Measurements from ENCODE around the gene GLTPD2. TPM values are rescaled to one million over a fixed set of nuclear protein-coding genes. Genes with fewer than 3 reads are reported as not detected.
A peak's percentile ranks its signal among the peaks of the same experiment; 100 is the strongest.

Gene GLTPD2
- total and polyA plus RNA-seq, 4 donors: 0.34 to 0.41 TPM; not detected in 2

GRCh38 chr17:4740584-4740983, 48.2 kb upstream of the GLTPD2 start:
- H3K36me3 ChIP-seq (ENCODE audit: control insufficient read depth in 4 of 4, insufficient read depth in 4 of 4, low read length in 4 of 4): no peaks in the 10 kb centered on the region
- H3K4me3 ChIP-seq: no peak overlapping the region
- TF ChIP-seq, protein P1, sequence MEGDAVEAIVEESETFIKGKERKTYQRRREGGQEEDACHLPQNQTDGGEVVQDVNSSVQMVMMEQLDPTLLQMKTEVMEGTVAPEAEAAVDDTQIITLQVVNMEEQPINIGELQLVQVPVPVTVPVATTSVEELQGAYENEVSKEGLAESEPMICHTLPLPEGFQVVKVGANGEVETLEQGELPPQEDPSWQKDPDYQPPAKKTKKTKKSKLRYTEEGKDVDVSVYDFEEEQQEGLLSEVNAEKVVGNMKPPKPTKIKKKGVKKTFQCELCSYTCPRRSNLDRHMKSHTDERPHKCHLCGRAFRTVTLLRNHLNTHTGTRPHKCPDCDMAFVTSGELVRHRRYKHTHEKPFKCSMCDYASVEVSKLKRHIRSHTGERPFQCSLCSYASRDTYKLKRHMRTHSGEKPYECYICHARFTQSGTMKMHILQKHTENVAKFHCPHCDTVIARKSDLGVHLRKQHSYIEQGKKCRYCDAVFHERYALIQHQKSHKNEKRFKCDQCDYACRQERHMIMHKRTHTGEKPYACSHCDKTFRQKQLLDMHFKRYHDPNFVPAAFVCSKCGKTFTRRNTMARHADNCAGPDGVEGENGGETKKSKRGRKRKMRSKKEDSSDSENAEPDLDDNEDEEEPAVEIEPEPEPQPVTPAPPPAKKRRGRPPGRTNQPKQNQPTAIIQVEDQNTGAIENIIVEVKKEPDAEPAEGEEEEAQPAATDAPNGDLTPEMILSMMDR (IDR thresholded peaks at IDR 0.05; ENCODE audit: control extremely low read depth, extremely low read depth): no peak
- H3K27me3 ChIP-seq (ENCODE audit: control insufficient read depth in 3 of 3, insufficient read depth in 3 of 3, low read length in 2 of 3): peaks cover 0 to 30% (median 17%) of the 10 kb centered on the region in 3 donors
- H3K27ac ChIP-seq (ENCODE audit: low read depth in 1 of 2, low read length in 1 of 2): no peak overlapping the region
- 92 to 97% methylated on average over 8 of the region's 8 CpGs for WGBS, 2 donors
- H3K4me1 ChIP-seq (ENCODE audit: control insufficient read depth in 5 of 5, insufficient read depth in 5 of 5, low read length in 5 of 5): peaks cover 0 to 18% (median 2%) of the 10 kb centered on the region in 5 donors
- ATAC-seq (ENCODE audit: insufficient read depth, low FRiP score): no peak
- no peak for DNase-seq
- no peaks in the 10 kb centered on the region for H3K9me3 ChIP-seq (ENCODE audit: control insufficient read depth in 4 of 4, insufficient read depth in 3 of 4, low read length in 3 of 4)
- H3K9ac ChIP-seq (ENCODE audit: insufficient read depth in 1 of 2, low read length in 2 of 2): no peak overlapping the region

DNA sequence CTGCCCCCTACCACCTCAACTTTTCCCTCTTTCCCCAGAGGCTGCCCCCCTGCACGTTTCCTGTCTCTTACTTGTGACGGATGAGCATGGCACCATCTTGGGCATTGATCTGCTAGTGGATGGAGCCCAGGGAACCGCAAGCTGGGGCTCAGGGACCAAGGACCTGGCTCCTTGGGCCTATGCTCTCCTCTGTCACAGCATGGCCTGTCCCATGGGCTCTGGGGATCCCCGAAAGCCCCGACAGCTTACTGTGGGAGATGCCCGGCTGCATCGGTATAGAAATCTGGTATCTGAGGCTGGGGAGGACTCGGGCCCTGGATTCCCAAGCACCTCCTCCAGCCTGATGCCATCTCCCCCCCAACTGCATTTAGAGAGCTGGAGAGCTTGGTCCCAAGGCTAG, 47.2 kb upstream of the GLTPD2 start:
- ATAC-seq (ENCODE audit: insufficient read depth, low FRiP score) (no peak), DNase-seq (no peak)
- TF ChIP-seq, protein P1 (IDR thresholded peaks at IDR 0.05; ENCODE audit: control extremely low read depth, extremely low read depth): no peak
- no peak overlapping the region for H3K9ac ChIP-seq (ENCODE audit: insufficient read depth in 1 of 2, low read length in 2 of 2)
- no peak overlapping the region for H3K4me3 ChIP-seq
- no peak overlapping the region for H3K27ac ChIP-seq (ENCODE audit: low read depth in 1 of 2, low read length in 1 of 2)
- 97% methylated on average over 8 of the region's 8 CpGs for WGBS, 2 donors
- no peaks in the 10 kb centered on the region for H3K36me3 ChIP-seq (ENCODE audit: control insufficient read depth in 4 of 4, insufficient read depth in 4 of 4, low read length in 4 of 4)
- peaks cover 0 to 36% (median 17%) of the 10 kb centered on the region in 3 donors for H3K27me3 ChIP-seq (ENCODE audit: control insufficient read depth in 3 of 3, insufficient read depth in 3 of 3, low read length in 2 of 3)
- H3K4me1 ChIP-seq (ENCODE audit: control insufficient read depth in 5 of 5, insufficient read depth in 5 of 5, low read length in 5 of 5): peaks cover 0 to 18% (median 2%) of the 10 kb centered on the region in 5 donors
- no peaks in the 10 kb centered on the region for H3K9me3 ChIP-seq (ENCODE audit: control insufficient read depth in 4 of 4, insufficient read depth in 3 of 4, low read length in 3 of 4)

DNA sequence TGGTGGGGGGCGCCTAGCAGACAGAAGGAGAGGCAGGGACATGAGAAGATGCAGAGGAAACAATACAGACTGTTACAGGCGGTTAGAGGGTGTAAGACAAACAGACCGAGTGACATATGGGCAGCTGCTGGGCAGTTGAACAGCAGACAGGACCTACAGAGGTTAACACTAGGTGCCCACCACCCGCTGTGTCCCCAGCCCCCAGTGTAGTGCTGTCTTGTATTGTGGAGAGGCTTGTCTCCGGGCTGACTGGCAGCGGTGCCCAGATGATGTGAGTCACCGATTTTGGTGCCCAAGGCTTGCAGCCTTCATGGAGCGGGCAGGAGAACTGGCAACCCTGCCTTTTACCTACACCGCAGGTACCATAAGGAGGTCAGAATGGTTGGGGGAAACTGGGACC, 46.6 kb upstream of the GLTPD2 start:
- Histone ChIP-seq H3K27me3 (ENCODE audit: control insufficient read depth in 3 of 3, insufficient read depth in 3 of 3, low read length in 2 of 3) (peaks cover 0 to 36% (median 17%) of the 10 kb centered on the region in 3 donors), H3K27ac (ENCODE audit: low read depth in 1 of 2, low read length in 1 of 2) (no peak overlapping the region), H3K36me3 (ENCODE audit: control insufficient read depth in 4 of 4, insufficient read depth in 4 of 4, low read length in 4 of 4) (no peaks in the 10 kb centered on the region), H3K9me3 (ENCODE audit: control insufficient read depth in 4 of 4, insufficient read depth in 3 of 4, low read length in 3 of 4) (no peaks in the 10 kb centered on the region), H3K9ac (ENCODE audit: insufficient read depth in 1 of 2, low read length in 2 of 2) (no peak overlapping the region), H3K4me3 (no peak overlapping the region), H3K4me1 (ENCODE audit: control insufficient read depth in 5 of 5, insufficient read depth in 5 of 5, low read length in 5 of 5) (peaks cover 0 to 18% (median 2%) of the 10 kb centered on the region in 5 donors)
- ATAC-seq (ENCODE audit: insufficient read depth, low FRiP score) (no peak), DNase-seq (no peak)
- WGBS, 2 donors: 93 to 96% methylated on average over 9 of the region's 9 CpGs
- TF ChIP-seq, protein P1 (IDR thresholded peaks at IDR 0.05; ENCODE audit: control extremely low read depth, extremely low read depth): no peak

DNA sequence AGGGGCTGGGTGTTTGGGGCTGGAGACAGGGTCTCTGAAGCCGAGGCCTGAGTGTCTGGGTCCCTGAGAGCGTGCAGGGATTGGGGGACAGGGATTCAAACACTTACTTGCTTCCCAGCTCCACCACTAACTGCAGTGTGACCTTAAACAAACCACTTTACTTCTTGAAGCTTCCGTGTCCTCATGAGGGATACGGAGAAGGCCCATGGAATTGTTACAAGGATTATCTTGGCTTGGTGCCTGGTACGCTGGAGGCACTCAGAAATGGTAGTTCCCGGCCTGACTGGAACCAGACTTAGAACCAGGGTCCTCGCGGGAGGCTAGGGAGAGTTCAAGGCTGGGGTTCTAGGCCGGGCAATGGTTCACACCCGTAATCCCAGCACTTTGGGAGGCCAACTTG, 46.1 kb upstream of the GLTPD2 start:
- TF ChIP-seq, protein P1 (IDR thresholded peaks at IDR 0.05; ENCODE audit: control extremely low read depth, extremely low read depth): no peak
- Histone ChIP-seq H3K27ac (ENCODE audit: low read depth in 1 of 2, low read length in 1 of 2) (no peak overlapping the region), H3K9ac (ENCODE audit: insufficient read depth in 1 of 2, low read length in 2 of 2) (no peak overlapping the region), H3K4me1 (ENCODE audit: control insufficient read depth in 5 of 5, insufficient read depth in 5 of 5, low read length in 5 of 5) (peaks cover 0 to 18% (median 2%) of the 10 kb centered on the region in 5 donors), H3K4me3 (no peak overlapping the region), H3K36me3 (ENCODE audit: control insufficient read depth in 4 of 4, insufficient read depth in 4 of 4, low read length in 4 of 4) (no peaks in the 10 kb centered on the region), H3K9me3 (ENCODE audit: control insufficient read depth in 4 of 4, insufficient read depth in 3 of 4, low read length in 3 of 4) (no peaks in the 10 kb centered on the region), H3K27me3 (ENCODE audit: control insufficient read depth in 3 of 3, insufficient read depth in 3 of 3, low read length in 2 of 3) (peaks cover 0 to 36% (median 17%) of the 10 kb centered on the region in 3 donors)
- 76 to 86% methylated on average over 10 of the region's 10 CpGs for WGBS, 2 donors
- peak in 2 of 3 donors; percentile 25 to 39 for DNase-seq
- ATAC-seq (ENCODE audit: insufficient read depth, low FRiP score): no peak
